ENCODE data around the gene CEP192.
"Not testable (repeated sequence)": the region's sequence is repeated elsewhere in the genome, so short reads cannot be mapped to it uniquely, and the experiment has no call there.

CEP192 gene

GRCh38 chr18:13096719-13097118, 105.6 kb downstream of the CEP192 start:
- Histone ChIP-seq H3K9ac (ENCODE audit: low read depth, low read length, poor library complexity, severe bottlenecking) (no peak overlapping the region), H3K4me1 (ENCODE audit: insufficient read depth, low read length, poor library complexity, severe bottlenecking) (no peaks in the 10 kb centered on the region)

DNA sequence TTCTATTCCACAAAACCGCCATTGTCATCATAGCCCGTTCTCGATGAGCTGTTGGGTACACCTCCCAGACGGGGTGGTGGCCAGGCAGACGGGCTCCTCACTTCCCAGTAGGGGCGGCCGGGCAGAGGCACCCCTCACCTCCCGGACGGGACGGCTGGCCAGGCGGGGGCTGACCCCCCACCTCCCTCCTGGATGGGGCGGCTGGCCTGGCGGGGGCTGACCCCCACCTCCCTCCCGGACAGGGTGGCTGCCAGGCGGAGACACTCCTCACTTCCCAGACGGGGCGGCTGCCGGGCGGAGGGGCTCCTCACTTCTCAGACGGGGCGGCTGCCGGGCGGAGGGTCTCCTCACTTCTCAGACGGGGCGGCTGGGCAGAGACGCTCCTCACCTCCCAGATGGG, 106.9 kb downstream of the CEP192 start:
- not testable (repeated sequence) for H3K4me1 ChIP-seq (ENCODE audit: insufficient read depth, low read length, poor library complexity, severe bottlenecking); H3K9me2 ChIP-seq (replicated peaks; ENCODE audit: low read depth, low read length); H3K79me2 ChIP-seq (ENCODE audit: insufficient read depth, low read length); H3K4me3 ChIP-seq (ENCODE audit: low read length, poor library complexity, severe bottlenecking); H3K9me3 ChIP-seq (ENCODE audit: insufficient read depth, low read depth, low read length); H3K4me2 ChIP-seq (ENCODE audit: low read depth, low read length, poor library complexity, severe bottlenecking); H4K20me1 ChIP-seq (ENCODE audit: insufficient read depth, low read length, poor library complexity, severe bottlenecking); H3F3A ChIP-seq (ENCODE audit: low read depth); H3K27me3 ChIP-seq (ENCODE audit: insufficient read depth, low read length, poor library complexity, severe bottlenecking); H2AFZ ChIP-seq (ENCODE audit: low read length); H3K9ac ChIP-seq (ENCODE audit: low read depth, low read length, poor library complexity, severe bottlenecking)
- H3K36me3 ChIP-seq (ENCODE audit: insufficient read depth, low read length), result peaks cover 85% of the 10 kb centered on the region; the same call in 1 of the 2 replicates

More at GRCh38 chr18:13096719-13097118, 105.6 kb downstream of the CEP192 start:
- H4K20me1 ChIP-seq (ENCODE audit: insufficient read depth, low read length, poor library complexity, severe bottlenecking), result no peaks in the 10 kb centered on the region
- no peaks in the 10 kb centered on the region for H3K79me2 ChIP-seq (ENCODE audit: insufficient read depth, low read length)
- no peaks in the 10 kb centered on the region for H3K9me2 ChIP-seq (replicated peaks; ENCODE audit: low read depth, low read length)
- H2AFZ ChIP-seq (ENCODE audit: low read length), result no peak overlapping the region
- peaks cover 84% of the 10 kb centered on the region; the same call in 1 of the 2 replicates for H3K36me3 ChIP-seq (ENCODE audit: insufficient read depth, low read length)
- no peak overlapping the region for H3K4me2 ChIP-seq (ENCODE audit: low read depth, low read length, poor library complexity, severe bottlenecking)
- H3K4me3 ChIP-seq (ENCODE audit: low read length, poor library complexity, severe bottlenecking), result no peak overlapping the region
- no peaks in the 10 kb centered on the region for H3K9me3 ChIP-seq (ENCODE audit: insufficient read depth, low read depth, low read length)
- no peaks in the 10 kb centered on the region for H3K27me3 ChIP-seq (ENCODE audit: insufficient read depth, low read length, poor library complexity, severe bottlenecking)
- H3F3A ChIP-seq (ENCODE audit: low read depth), result no peaks in the 10 kb centered on the region
- TF ChIP-seq, protein P1, sequence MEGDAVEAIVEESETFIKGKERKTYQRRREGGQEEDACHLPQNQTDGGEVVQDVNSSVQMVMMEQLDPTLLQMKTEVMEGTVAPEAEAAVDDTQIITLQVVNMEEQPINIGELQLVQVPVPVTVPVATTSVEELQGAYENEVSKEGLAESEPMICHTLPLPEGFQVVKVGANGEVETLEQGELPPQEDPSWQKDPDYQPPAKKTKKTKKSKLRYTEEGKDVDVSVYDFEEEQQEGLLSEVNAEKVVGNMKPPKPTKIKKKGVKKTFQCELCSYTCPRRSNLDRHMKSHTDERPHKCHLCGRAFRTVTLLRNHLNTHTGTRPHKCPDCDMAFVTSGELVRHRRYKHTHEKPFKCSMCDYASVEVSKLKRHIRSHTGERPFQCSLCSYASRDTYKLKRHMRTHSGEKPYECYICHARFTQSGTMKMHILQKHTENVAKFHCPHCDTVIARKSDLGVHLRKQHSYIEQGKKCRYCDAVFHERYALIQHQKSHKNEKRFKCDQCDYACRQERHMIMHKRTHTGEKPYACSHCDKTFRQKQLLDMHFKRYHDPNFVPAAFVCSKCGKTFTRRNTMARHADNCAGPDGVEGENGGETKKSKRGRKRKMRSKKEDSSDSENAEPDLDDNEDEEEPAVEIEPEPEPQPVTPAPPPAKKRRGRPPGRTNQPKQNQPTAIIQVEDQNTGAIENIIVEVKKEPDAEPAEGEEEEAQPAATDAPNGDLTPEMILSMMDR (conservative IDR thresholded peaks at IDR 0.05; ENCODE audit: low read length), result no peak
- no peak for TF ChIP-seq EZH2phosphoT487 (IDR thresholded peaks at IDR 0.05; ENCODE audit: borderline replicate concordance)

GRCh38 chr18:13099113-13099512, 108.0 kb downstream of the CEP192 start:
- H2AFZ ChIP-seq (ENCODE audit: low read length), result no peak overlapping the region
- peaks cover 85% of the 10 kb centered on the region; the same call in 1 of the 2 replicates for H3K36me3 ChIP-seq (ENCODE audit: insufficient read depth, low read length)
- TF ChIP-seq, protein P1 (conservative IDR thresholded peaks at IDR 0.05; ENCODE audit: low read length), result no peak
- no peak for TF ChIP-seq EZH2phosphoT487 (IDR thresholded peaks at IDR 0.05; ENCODE audit: borderline replicate concordance)
- H3K9ac ChIP-seq (ENCODE audit: low read depth, low read length, poor library complexity, severe bottlenecking), result no peak overlapping the region
- H3K9me2 ChIP-seq (replicated peaks; ENCODE audit: low read depth, low read length), result no peaks in the 10 kb centered on the region
- no peaks in the 10 kb centered on the region for H3K79me2 ChIP-seq (ENCODE audit: insufficient read depth, low read length)
- H3K4me1 ChIP-seq (ENCODE audit: insufficient read depth, low read length, poor library complexity, severe bottlenecking), result no peaks in the 10 kb centered on the region
- no peak overlapping the region for H3K4me2 ChIP-seq (ENCODE audit: low read depth, low read length, poor library complexity, severe bottlenecking)
- H3K4me3 ChIP-seq (ENCODE audit: low read length, poor library complexity, severe bottlenecking), result no peak overlapping the region
- H3K27me3 ChIP-seq (ENCODE audit: insufficient read depth, low read length, poor library complexity, severe bottlenecking), result no peaks in the 10 kb centered on the region
- no peaks in the 10 kb centered on the region for H4K20me1 ChIP-seq (ENCODE audit: insufficient read depth, low read length, poor library complexity, severe bottlenecking)
- H3F3A ChIP-seq (ENCODE audit: low read depth), result no peaks in the 10 kb centered on the region
- no peaks in the 10 kb centered on the region for H3K9me3 ChIP-seq (ENCODE audit: insufficient read depth, low read depth, low read length)

- H3K4me3 ChIP-seq (ENCODE audit: low read length, poor library complexity, severe bottlenecking), result no peak overlapping the region
- TF ChIP-seq, protein P1 (conservative IDR thresholded peaks at IDR 0.05; ENCODE audit: low read length), result no peak
- no peak for TF ChIP-seq EZH2phosphoT487 (IDR thresholded peaks at IDR 0.05; ENCODE audit: borderline replicate concordance)
- H4K20me1 ChIP-seq (ENCODE audit: insufficient read depth, low read length, poor library complexity, severe bottlenecking), result no peaks in the 10 kb centered on the region
- peaks cover 84% of the 10 kb centered on the region; the same call in 1 of the 2 replicates for H3K36me3 ChIP-seq (ENCODE audit: insufficient read depth, low read length)
- H3K27me3 ChIP-seq (ENCODE audit: insufficient read depth, low read length, poor library complexity, severe bottlenecking), result no peaks in the 10 kb centered on the region
- no peak overlapping the region for H3K9ac ChIP-seq (ENCODE audit: low read depth, low read length, poor library complexity, severe bottlenecking)
- no peaks in the 10 kb centered on the region for H3F3A ChIP-seq (ENCODE audit: low read depth)
- no peaks in the 10 kb centered on the region for H3K9me2 ChIP-seq (replicated peaks; ENCODE audit: low read depth, low read length)
- H3K4me1 ChIP-seq (ENCODE audit: insufficient read depth, low read length, poor library complexity, severe bottlenecking), result no peaks in the 10 kb centered on the region
- no peaks in the 10 kb centered on the region for H3K9me3 ChIP-seq (ENCODE audit: insufficient read depth, low read depth, low read length)
- H3K4me2 ChIP-seq (ENCODE audit: low read depth, low read length, poor library complexity, severe bottlenecking), result no peak overlapping the region
- H3K79me2 ChIP-seq (ENCODE audit: insufficient read depth, low read length), result no peaks in the 10 kb centered on the region
- no peak overlapping the region for H2AFZ ChIP-seq (ENCODE audit: low read length)
Measured at GRCh38 chr18:13100942-13101658, 109.9 kb downstream of the CEP192 start.
